ENCODE data around the gene ZNF618. TPM values are rescaled to one million over a fixed set of nuclear protein-coding genes. Genes with fewer than 3 reads are reported as not detected.

The ZNF618 gene
- total and polyA plus RNA-seq, 2 experiments from 2014 or later = 2.3 to 5.1 TPM

DNA sequence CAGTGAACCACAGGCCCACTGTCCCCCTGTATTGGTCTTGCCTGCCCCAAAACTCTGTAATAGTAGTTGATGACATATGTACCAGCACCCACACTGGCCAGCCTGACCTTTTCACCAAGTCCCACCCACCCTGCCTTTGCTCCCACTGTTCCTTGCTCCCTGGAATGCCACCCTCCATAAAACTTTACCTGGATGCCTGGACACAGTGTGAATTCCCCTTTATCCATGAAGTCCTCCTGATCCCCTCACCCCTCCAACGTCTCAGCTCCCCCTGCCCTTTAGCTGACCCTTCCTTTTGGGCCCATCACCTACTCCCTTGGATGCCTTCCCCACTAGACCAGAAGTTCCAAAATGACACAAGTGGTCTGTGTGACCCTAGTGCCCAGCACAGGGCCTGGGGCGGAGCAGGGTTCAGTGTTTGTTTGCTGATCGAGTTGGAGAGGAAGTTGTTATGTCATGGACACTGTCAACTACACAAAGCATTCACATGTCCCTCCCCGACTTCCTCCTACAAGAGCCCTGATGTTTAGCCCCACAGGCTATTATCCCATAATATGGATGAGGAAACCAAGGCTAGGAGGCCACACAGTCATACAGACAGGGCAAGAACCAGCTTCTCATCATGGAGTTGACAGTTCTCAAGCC is 185.8 kb downstream of the ZNF618 start:
- H3K9ac ChIP-seq = no peak overlapping the region
- no peaks in the 10 kb centered on the region for H3K9me2 ChIP-seq (ENCODE audit: insufficient read depth)
- H4K20me1 ChIP-seq (ENCODE audit: insufficient read depth) = no peaks in the 10 kb centered on the region
- no peaks in the 10 kb centered on the region for H3K4me1 ChIP-seq (ENCODE audit: insufficient read depth)
- 78 to 85% methylated on average over 4 of the region's 4 CpGs for WGBS, 2 experiments (ENCODE audit: low coverage in 1 of 2, low lambda C conversion rate in 2 of 2, missing lambda C conversion rate in 2 of 2)
- no peak overlapping the region for H3K4me3 ChIP-seq
- TF ChIP-seq EZH2phosphoT487 (IDR thresholded peaks at IDR 0.05; ENCODE audit: insufficient read depth, low read depth) (no peak), EZH2 (IDR thresholded peaks at IDR 0.05; ENCODE audit: insufficient read depth, poor library complexity, severe bottlenecking) (no peak)
- no peak overlapping the region for H2AFZ ChIP-seq
- H3K27ac ChIP-seq = no peak overlapping the region
- no peak overlapping the region for H3K4me2 ChIP-seq (ENCODE audit: unreplicated experiment)
- no peaks in the 10 kb centered on the region for H3F3A ChIP-seq (ENCODE audit: insufficient read depth)
- in situ Hi-C loops (cut with MboI) = no loop called here
- no peak for DNase-seq
- H3K27me3 ChIP-seq (replicated peaks; ENCODE audit: insufficient read depth) = peaks cover 6% of the 10 kb centered on the region; the same call in 1 of the 2 replicates
- no peaks in the 10 kb centered on the region for H3K79me2 ChIP-seq (ENCODE audit: insufficient read depth)
- H3K9me3 ChIP-seq (ENCODE audit: low read depth) = no peaks in the 10 kb centered on the region
- H3K36me3 ChIP-seq (ENCODE audit: low read depth) = no peaks in the 10 kb centered on the region

- H3K4me2 ChIP-seq (ENCODE audit: unreplicated experiment) = no peak overlapping the region
- H3K79me2 ChIP-seq (ENCODE audit: insufficient read depth) = no peaks in the 10 kb centered on the region
- H3K27ac ChIP-seq = no peak overlapping the region
- no peaks in the 10 kb centered on the region for H3K9me2 ChIP-seq (ENCODE audit: insufficient read depth)
- no peaks in the 10 kb centered on the region for H4K20me1 ChIP-seq (ENCODE audit: insufficient read depth)
- WGBS, 2 experiments (ENCODE audit: low coverage in 1 of 2, low lambda C conversion rate in 2 of 2, missing lambda C conversion rate in 2 of 2) = 63 to 69% methylated on average over 6 to 8 of the region's 8 CpGs
- H2AFZ ChIP-seq = no peak overlapping the region
- in situ Hi-C loops (cut with MboI) = no loop called here
- H3K9ac ChIP-seq = no peak overlapping the region
- DNase-seq = no peak
- peaks cover 6% of the 10 kb centered on the region; the same call in 1 of the 2 replicates for H3K27me3 ChIP-seq (replicated peaks; ENCODE audit: insufficient read depth)
- no peaks in the 10 kb centered on the region for H3F3A ChIP-seq (ENCODE audit: insufficient read depth)
- no peaks in the 10 kb centered on the region for H3K9me3 ChIP-seq (ENCODE audit: low read depth)
- H3K4me1 ChIP-seq (ENCODE audit: insufficient read depth) = no peaks in the 10 kb centered on the region
- no peak for TF ChIP-seq EZH2phosphoT487 (IDR thresholded peaks at IDR 0.05; ENCODE audit: insufficient read depth, low read depth)
- no peak for TF ChIP-seq EZH2 (IDR thresholded peaks at IDR 0.05; ENCODE audit: insufficient read depth, poor library complexity, severe bottlenecking)
- H3K36me3 ChIP-seq (ENCODE audit: low read depth) = no peaks in the 10 kb centered on the region
- H3K4me3 ChIP-seq = no peak overlapping the region
Measured at GRCh38 chr9:114065304-114065703, 189.2 kb downstream of the ZNF618 start.

- no peaks in the 10 kb centered on the region for H3K79me2 ChIP-seq (ENCODE audit: insufficient read depth)
- H3K27ac ChIP-seq = no peak overlapping the region
- no peaks in the 10 kb centered on the region for H3K36me3 ChIP-seq (ENCODE audit: low read depth)
- no peaks in the 10 kb centered on the region for H3F3A ChIP-seq (ENCODE audit: insufficient read depth)
- no peaks in the 10 kb centered on the region for H3K9me2 ChIP-seq (ENCODE audit: insufficient read depth)
- no peak overlapping the region for H2AFZ ChIP-seq
- H3K4me3 ChIP-seq = no peak overlapping the region
- no peak for DNase-seq
- TF ChIP-seq EZH2 (IDR thresholded peaks at IDR 0.05; ENCODE audit: insufficient read depth, poor library complexity, severe bottlenecking) (no peak), EZH2phosphoT487 (IDR thresholded peaks at IDR 0.05; ENCODE audit: insufficient read depth, low read depth) (no peak)
- peaks cover 5% of the 10 kb centered on the region for H3K27me3 ChIP-seq (replicated peaks; ENCODE audit: insufficient read depth)
- no peaks in the 10 kb centered on the region for H3K4me1 ChIP-seq (ENCODE audit: insufficient read depth)
- no peaks in the 10 kb centered on the region for H3K9me3 ChIP-seq (ENCODE audit: low read depth)
- no peak overlapping the region for H3K4me2 ChIP-seq (ENCODE audit: unreplicated experiment)
- no peak overlapping the region for H3K9ac ChIP-seq
- 72 to 77% methylated on average over 7 to 9 of the region's 9 CpGs for WGBS, 2 experiments (ENCODE audit: low coverage in 1 of 2, low lambda C conversion rate in 2 of 2, missing lambda C conversion rate in 2 of 2)
- H4K20me1 ChIP-seq (ENCODE audit: insufficient read depth) = no peaks in the 10 kb centered on the region
- in situ Hi-C loops (cut with MboI) = no loop called here
Measured at GRCh38 chr9:114069476-114070187, 193.5 kb downstream of the ZNF618 start.

GRCh38 chr9:114070188-114071103 is 194.3 kb downstream of the ZNF618 start:
- H3K79me2 ChIP-seq (ENCODE audit: insufficient read depth) = no peaks in the 10 kb centered on the region
- H3K27me3 ChIP-seq (replicated peaks; ENCODE audit: insufficient read depth) = peaks cover 13% of the 10 kb centered on the region
- H3K9me3 ChIP-seq (ENCODE audit: low read depth) = no peaks in the 10 kb centered on the region
- no peaks in the 10 kb centered on the region for H3F3A ChIP-seq (ENCODE audit: insufficient read depth)
- no peak overlapping the region for H3K9ac ChIP-seq
- no peaks in the 10 kb centered on the region for H3K9me2 ChIP-seq (ENCODE audit: insufficient read depth)
- 79 to 80% methylated on average over 15 to 17 of the region's 17 CpGs for WGBS, 2 experiments (ENCODE audit: low coverage in 1 of 2, low lambda C conversion rate in 2 of 2, missing lambda C conversion rate in 2 of 2)
- no peak overlapping the region for H3K4me3 ChIP-seq
- H3K36me3 ChIP-seq (ENCODE audit: low read depth) = no peaks in the 10 kb centered on the region
- in situ Hi-C loops (cut with MboI) = no loop called here
- DNase-seq = no peak
- H3K4me1 ChIP-seq (ENCODE audit: insufficient read depth) = no peaks in the 10 kb centered on the region
- no peak overlapping the region for H3K4me2 ChIP-seq (ENCODE audit: unreplicated experiment)
- H4K20me1 ChIP-seq (ENCODE audit: insufficient read depth) = no peaks in the 10 kb centered on the region
- no peak overlapping the region for H3K27ac ChIP-seq
- H2AFZ ChIP-seq = no peak overlapping the region
- TF ChIP-seq EZH2phosphoT487 (IDR thresholded peaks at IDR 0.05; ENCODE audit: insufficient read depth, low read depth) (no peak), EZH2 (IDR thresholded peaks at IDR 0.05; ENCODE audit: insufficient read depth, poor library complexity, severe bottlenecking) (no peak)
